Inflammatory macrophage treated with lipopolysaccharide for 1 hour (primary cell): ENCODE results near the gene CTIF.

Experiments used
- DNase-seq, 2 donors: peaks; one replicate each; pipeline ENCODE4 v3.0.0-alpha.2; 2020 to 2022

The CTIF gene

GRCh38 chr18:48828194-48828545 lies 289.3 kb downstream of the CTIF start:
- no peak for DNase-seq

- no peak for DNase-seq
Observed at GRCh38 chr18:48828691-48829442, 290.0 kb downstream of the CTIF start.

GRCh38 chr18:48829443-48830149 lies 290.8 kb downstream of the CTIF start:
- DNase-seq = no peak

- DNase-seq = no peak
Observed at GRCh38 chr18:48831113-48831759, 292.4 kb downstream of the CTIF start.

- no peak for DNase-seq
Observed at GRCh38 chr18:48831802-48832201, 293.0 kb downstream of the CTIF start.

- DNase-seq = peak; percentile 41 to 67
Observed at GRCh38 chr18:48832938-48833700, 294.3 kb downstream of the CTIF start.

- peak; percentile 62 to 69 for DNase-seq
Observed at GRCh38 chr18:48833701-48834412, 295.0 kb downstream of the CTIF start.

- DNase-seq = peak; percentile 88 to 95
Observed at GRCh38 chr18:48834413-48835031, 295.7 kb downstream of the CTIF start.

- DNase-seq = no peak
Observed at GRCh38 chr18:48835119-48835518, 296.3 kb downstream of the CTIF start.

GRCh38 chr18:48835745-48836170 lies 296.9 kb downstream of the CTIF start:
- no peak for DNase-seq

- no peak for DNase-seq
Observed at GRCh38 chr18:48836231-48836805, 297.5 kb downstream of the CTIF start.

- no peak for DNase-seq
Observed at GRCh38 chr18:48836806-48837615, 298.2 kb downstream of the CTIF start.

- no peak for DNase-seq
Observed at GRCh38 chr18:48837676-48838075, 298.8 kb downstream of the CTIF start.

- no peak for DNase-seq
Observed at GRCh38 chr18:48838166-48838775, 299.4 kb downstream of the CTIF start.

- no peak for DNase-seq
Observed at GRCh38 chr18:48838921-48839818, 300.3 kb downstream of the CTIF start.

- no peak for DNase-seq
Observed at GRCh38 chr18:48839819-48840490, 301.1 kb downstream of the CTIF start.

GRCh38 chr18:48840491-48840877 lies 301.7 kb downstream of the CTIF start:
- no peak for DNase-seq
